GM06990 (cell line): ENCODE measurements around the gene CYP17A1.

ENCODE experiments used
- DNase-seq: peaks from one replicate; pipeline ENCODE4 v3.0.0-alpha.2; 2011; ENCODE audit not compliant: insufficient read length; ENCODE audit errors: extremely low read depth
- H3K27me3 ChIP-seq: replicated peaks from 2 replicates; pipeline ENCODE4 v1.6.0; 2011; ENCODE audit warnings: low read length; ENCODE audit not compliant: control insufficient read depth, insufficient read depth
- H3K36me3 ChIP-seq: 2 replicates; pipeline ENCODE4 v1.5.1; 2011; ENCODE audit warnings: low read length; ENCODE audit not compliant: control insufficient read depth, insufficient read depth
- H3K4me3 ChIP-seq: replicated peaks from 2 replicates; pipeline ENCODE4 v1.5.1; 2011; ENCODE audit warnings: low read depth, mild to moderate bottlenecking, control low read depth, low read length
- TF ChIP-seq, protein P1 (sequence below): IDR thresholded peaks from 2 replicates; pipeline ENCODE4 v1.5.1; 2011; ENCODE audit warnings: low read length, control low read depth, mild to moderate bottlenecking, inconsistent platforms; ENCODE audit not compliant: insufficient read depth, poor library complexity, severe bottlenecking

CYP17A1 gene

GRCh38 chr10:102869258-102870198 is 32.3 kb upstream of the CYP17A1 start, which contains the start of gene AS3MT:
Gene AS3MT, plus strand, starts transcription at chr10:102869470. Its CDS starts 123 bp downstream, at chr10:102869593.
- H3K27me3 ChIP-seq, result no peaks in the 10 kb centered on the region
- peak; percentile 56 for DNase-seq
- H3K4me3 ChIP-seq, result peak within 1 kb of the TSS; percentile 44
- TF ChIP-seq, protein P1, sequence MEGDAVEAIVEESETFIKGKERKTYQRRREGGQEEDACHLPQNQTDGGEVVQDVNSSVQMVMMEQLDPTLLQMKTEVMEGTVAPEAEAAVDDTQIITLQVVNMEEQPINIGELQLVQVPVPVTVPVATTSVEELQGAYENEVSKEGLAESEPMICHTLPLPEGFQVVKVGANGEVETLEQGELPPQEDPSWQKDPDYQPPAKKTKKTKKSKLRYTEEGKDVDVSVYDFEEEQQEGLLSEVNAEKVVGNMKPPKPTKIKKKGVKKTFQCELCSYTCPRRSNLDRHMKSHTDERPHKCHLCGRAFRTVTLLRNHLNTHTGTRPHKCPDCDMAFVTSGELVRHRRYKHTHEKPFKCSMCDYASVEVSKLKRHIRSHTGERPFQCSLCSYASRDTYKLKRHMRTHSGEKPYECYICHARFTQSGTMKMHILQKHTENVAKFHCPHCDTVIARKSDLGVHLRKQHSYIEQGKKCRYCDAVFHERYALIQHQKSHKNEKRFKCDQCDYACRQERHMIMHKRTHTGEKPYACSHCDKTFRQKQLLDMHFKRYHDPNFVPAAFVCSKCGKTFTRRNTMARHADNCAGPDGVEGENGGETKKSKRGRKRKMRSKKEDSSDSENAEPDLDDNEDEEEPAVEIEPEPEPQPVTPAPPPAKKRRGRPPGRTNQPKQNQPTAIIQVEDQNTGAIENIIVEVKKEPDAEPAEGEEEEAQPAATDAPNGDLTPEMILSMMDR, result no peak
- no peaks in the 10 kb centered on the region for H3K36me3 ChIP-seq

GRCh38 chr10:102868911-102869257 is 31.7 kb upstream of the CYP17A1 start:
- Histone ChIP-seq H3K27me3 (no peaks in the 10 kb centered on the region), H3K4me3 (peak overlapping the region; percentile 44), H3K36me3 (no peaks in the 10 kb centered on the region)
- TF ChIP-seq, protein P1, result no peak
- no peak for DNase-seq

GRCh38 chr10:102865620-102866019 is 28.4 kb upstream of the CYP17A1 start:
- Histone ChIP-seq H3K27me3 (no peaks in the 10 kb centered on the region), H3K4me3 (no peak overlapping the region), H3K36me3 (no peaks in the 10 kb centered on the region; the same call in 1 of the 2 replicates)
- TF ChIP-seq, protein P1, result no peak
- no peak for DNase-seq

DNA sequence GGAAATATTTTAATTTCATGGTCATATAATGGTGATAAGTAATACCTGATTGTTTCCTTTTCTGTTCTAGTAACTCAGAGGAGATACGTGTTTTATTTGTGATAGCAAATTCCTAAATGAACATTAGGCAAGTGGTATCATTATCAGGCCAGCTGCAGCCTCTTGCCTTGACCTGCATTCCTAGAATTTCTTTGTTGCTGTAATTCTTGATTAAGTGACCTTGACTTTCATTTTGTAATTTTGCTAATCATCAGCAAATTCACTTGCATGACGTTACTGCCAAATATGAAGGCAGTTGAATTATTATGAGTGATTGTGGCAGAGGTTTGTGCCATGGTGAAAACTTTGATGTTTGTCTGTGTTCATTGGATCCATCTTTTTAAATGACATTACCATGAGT is 26.4 kb upstream of the CYP17A1 start:
- no peaks in the 10 kb centered on the region for H3K27me3 ChIP-seq
- H3K36me3 ChIP-seq, result no peaks in the 10 kb centered on the region; the same call in 1 of the 2 replicates
- TF ChIP-seq, protein P1, result no peak
- H3K4me3 ChIP-seq, result no peak overlapping the region
- DNase-seq, result no peak

DNA sequence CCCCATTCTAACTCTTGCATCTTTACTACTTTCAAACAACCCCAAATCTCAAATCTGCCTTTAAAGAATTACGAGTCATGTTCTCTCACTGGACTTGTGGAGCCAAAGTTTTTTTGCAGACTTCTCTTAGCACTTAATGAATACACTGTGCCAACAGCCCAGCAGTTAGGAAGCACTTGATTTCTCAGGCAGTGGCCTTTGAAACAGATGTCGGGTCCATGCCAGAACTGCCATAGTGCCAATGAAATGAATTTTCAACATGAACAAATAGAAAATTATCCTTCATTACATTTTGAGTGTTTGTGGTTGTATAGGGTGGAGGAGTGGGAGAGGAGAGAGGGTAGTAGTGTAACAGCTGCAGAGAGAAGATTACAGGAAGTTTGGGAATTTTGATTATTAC is 22.7 kb upstream of the CYP17A1 start:
- no peak for DNase-seq
- TF ChIP-seq, protein P1, result no peak
- no peaks in the 10 kb centered on the region for H3K27me3 ChIP-seq
- no peak overlapping the region for H3K4me3 ChIP-seq
- H3K36me3 ChIP-seq, result no peaks in the 10 kb centered on the region; the same call in 1 of the 2 replicates
